Measurements from ENCODE around the gene STARD3.

STARD3 gene

GRCh38 chr17:39701784-39702422 lies 65.0 kb downstream of the STARD3 start:
- no peaks in the 10 kb centered on the region for H3K9me3 ChIP-seq (ENCODE audit: low read length)
- no peak for TF ChIP-seq EZH2 (IDR thresholded peaks at IDR 0.05; ENCODE audit: borderline replicate concordance, low read length)
- no peak for TF ChIP-seq CTCF (IDR thresholded peaks at IDR 0.05; ENCODE audit: low read length)
- H3K79me2 ChIP-seq (ENCODE audit: insufficient read depth, low read length), result no peaks in the 10 kb centered on the region
- no peak overlapping the region for H3K4me3 ChIP-seq (ENCODE audit: low read depth, low read length, poor library complexity, severe bottlenecking)
- H3K9ac ChIP-seq (ENCODE audit: low read length), result no peak overlapping the region
- no peak overlapping the region for H2AFZ ChIP-seq (ENCODE audit: low read length)
- no peaks in the 10 kb centered on the region for H3K36me3 ChIP-seq (ENCODE audit: insufficient read depth, low read length)
- H4K20me1 ChIP-seq (ENCODE audit: insufficient read depth, low read length), result no peaks in the 10 kb centered on the region
- no peaks in the 10 kb centered on the region for H3F3A ChIP-seq (ENCODE audit: insufficient read depth, low read length)
- H3K4me1 ChIP-seq (ENCODE audit: insufficient read depth, low read length, severe bottlenecking), result no peaks in the 10 kb centered on the region
- H3K4me2 ChIP-seq (ENCODE audit: low read length), result no peak overlapping the region
- H3K27ac ChIP-seq (ENCODE audit: low read depth, low read length, poor library complexity, severe bottlenecking), result no peak overlapping the region
- H3K27me3 ChIP-seq (ENCODE audit: insufficient read depth, low read length), result no peaks in the 10 kb centered on the region
- H3K9me2 ChIP-seq (ENCODE audit: low read depth, low read length), result no peaks in the 10 kb centered on the region

GRCh38 chr17:39702901-39703893 lies 66.3 kb downstream of the STARD3 start:
- no peaks in the 10 kb centered on the region for H3K4me1 ChIP-seq (ENCODE audit: insufficient read depth, low read length, severe bottlenecking)
- H3K9ac ChIP-seq (ENCODE audit: low read length), result no peak overlapping the region
- no peaks in the 10 kb centered on the region for H4K20me1 ChIP-seq (ENCODE audit: insufficient read depth, low read length)
- H2AFZ ChIP-seq (ENCODE audit: low read length), result no peak overlapping the region
- H3K79me2 ChIP-seq (ENCODE audit: insufficient read depth, low read length), result no peaks in the 10 kb centered on the region
- no peaks in the 10 kb centered on the region for H3F3A ChIP-seq (ENCODE audit: insufficient read depth, low read length)
- no peaks in the 10 kb centered on the region for H3K9me3 ChIP-seq (ENCODE audit: low read length)
- no peak overlapping the region for H3K4me3 ChIP-seq (ENCODE audit: low read depth, low read length, poor library complexity, severe bottlenecking)
- no peak overlapping the region for H3K4me2 ChIP-seq (ENCODE audit: low read length)
- H3K36me3 ChIP-seq (ENCODE audit: insufficient read depth, low read length), result no peaks in the 10 kb centered on the region
- H3K9me2 ChIP-seq (ENCODE audit: low read depth, low read length), result no peaks in the 10 kb centered on the region
- H3K27me3 ChIP-seq (ENCODE audit: insufficient read depth, low read length), result no peaks in the 10 kb centered on the region
- H3K27ac ChIP-seq (ENCODE audit: low read depth, low read length, poor library complexity, severe bottlenecking), result no peak overlapping the region
- no peak for TF ChIP-seq CTCF (IDR thresholded peaks at IDR 0.05; ENCODE audit: low read length)
- no peak for TF ChIP-seq EZH2 (IDR thresholded peaks at IDR 0.05; ENCODE audit: borderline replicate concordance, low read length)

GRCh38 chr17:39703913-39704312 lies 67.0 kb downstream of the STARD3 start:
- H3K27ac ChIP-seq (ENCODE audit: low read depth, low read length, poor library complexity, severe bottlenecking), result no peak overlapping the region

More at GRCh38 chr17:39703913-39704312, 67.0 kb downstream of the STARD3 start:
- no peaks in the 10 kb centered on the region for H4K20me1 ChIP-seq (ENCODE audit: insufficient read depth, low read length)
- H2AFZ ChIP-seq (ENCODE audit: low read length), result no peak overlapping the region
- H3K9me2 ChIP-seq (ENCODE audit: low read depth, low read length), result no peaks in the 10 kb centered on the region
- H3K4me2 ChIP-seq (ENCODE audit: low read length), result no peak overlapping the region
- H3K9ac ChIP-seq (ENCODE audit: low read length), result no peak overlapping the region
- no peaks in the 10 kb centered on the region for H3K36me3 ChIP-seq (ENCODE audit: insufficient read depth, low read length)
- H3F3A ChIP-seq (ENCODE audit: insufficient read depth, low read length), result no peaks in the 10 kb centered on the region
- no peak overlapping the region for H3K4me3 ChIP-seq (ENCODE audit: low read depth, low read length, poor library complexity, severe bottlenecking)
- H3K79me2 ChIP-seq (ENCODE audit: insufficient read depth, low read length), result no peaks in the 10 kb centered on the region
- no peaks in the 10 kb centered on the region for H3K9me3 ChIP-seq (ENCODE audit: low read length)
- TF ChIP-seq CTCF (IDR thresholded peaks at IDR 0.05; ENCODE audit: low read length), result no peak
- no peak for TF ChIP-seq EZH2 (IDR thresholded peaks at IDR 0.05; ENCODE audit: borderline replicate concordance, low read length)
- no peaks in the 10 kb centered on the region for H3K27me3 ChIP-seq (ENCODE audit: insufficient read depth, low read length)
- no peaks in the 10 kb centered on the region for H3K4me1 ChIP-seq (ENCODE audit: insufficient read depth, low read length, severe bottlenecking)
